Keratinocyte (primary cell): ENCODE measurements around the gene ABLIM2. TPM values are rescaled to one million over a fixed set of nuclear protein-coding genes. Genes with fewer than 3 reads are reported as not detected.

ENCODE experiments used
- DNase-seq: peaks from one replicate; pipeline ENCODE4 v3.0.0-alpha.2; 2011; ENCODE audit warnings: low read depth, missing footprints, low spot score
- FAIRE-seq: peaks from 2 replicates; lab custom pipeline; 2011; peaks lifted over from hg19 to GRCh38; lab: Jason Lieb, UNC
- H2AFZ ChIP-seq: 2 replicates; pipeline ENCODE4 v1.6.0; 2012; ENCODE audit warnings: low read length, control low read depth, inconsistent platforms; ENCODE audit not compliant: control insufficient read depth
- H3K27ac ChIP-seq: 2 replicates; pipeline ENCODE4 v1.5.1; 2011; ENCODE audit warnings: low read length; ENCODE audit not compliant: control insufficient read depth, insufficient read depth
- H3K27me3 ChIP-seq: 3 replicates; pipeline ENCODE4 v1.6.0; 2011; ENCODE audit warnings: low read length; ENCODE audit not compliant: control insufficient read depth, insufficient read depth; ENCODE audit errors: extremely low read depth
- H3K36me3 ChIP-seq, 2 experiments: 2 replicates in 1 of 2; 3 replicates in 1 of 2; pipeline ENCODE4 v1.5.1; 2011; ENCODE audit warnings: low read length in 2 of 2, mild to moderate bottlenecking in 1 of 2; ENCODE audit not compliant: control insufficient read depth in 2 of 2, insufficient read depth in 2 of 2; ENCODE audit errors: extremely low read depth in 1 of 2
- H3K4me1 ChIP-seq: 3 replicates; pipeline ENCODE4 v1.5.1; 2011; ENCODE audit warnings: low read length; ENCODE audit not compliant: control insufficient read depth, insufficient read depth; ENCODE audit errors: extremely low read depth
- H3K4me2 ChIP-seq: 3 replicates; pipeline ENCODE4 v1.6.0; 2011; ENCODE audit warnings: low read depth, low read length; ENCODE audit not compliant: control insufficient read depth, insufficient read depth; ENCODE audit errors: extremely low read depth
- H3K4me3 ChIP-seq, 3 experiments: fragments of 200-600 bp in 1 of 3; sonication (generic) in 1 of 3; 2 replicates in 2 of 3; 3 replicates in 1 of 3; pipeline ENCODE4 v1.5.1; 2011 to 2016; ENCODE audit warnings: low read length in 3 of 3, mild to moderate bottlenecking in 3 of 3, control low read depth in 2 of 3, inconsistent platforms in 1 of 3, low read depth in 1 of 3, mixed read lengths in 1 of 3, mixed run types in 1 of 3, moderate library complexity in 1 of 3; ENCODE audit not compliant: control insufficient read depth in 2 of 3, insufficient read depth in 2 of 3; ENCODE audit errors: extremely low read depth in 1 of 3
- H3K79me2 ChIP-seq: 2 replicates; pipeline ENCODE4 v1.6.0; 2012; ENCODE audit warnings: low read length; ENCODE audit not compliant: control insufficient read depth, insufficient read depth
- H3K9ac ChIP-seq: 3 replicates; pipeline ENCODE4 v1.6.0; 2011; ENCODE audit warnings: low read length; ENCODE audit not compliant: control insufficient read depth, insufficient read depth; ENCODE audit errors: extremely low read depth
- H3K9me1 ChIP-seq: 3 replicates; pipeline ENCODE4 v1.6.0; 2011; ENCODE audit warnings: low read length; ENCODE audit not compliant: control insufficient read depth, insufficient read depth; ENCODE audit errors: extremely low read depth
- H3K9me3 ChIP-seq: 2 replicates; pipeline ENCODE4 v1.5.1; 2012; ENCODE audit warnings: low read depth, low read length; ENCODE audit not compliant: control insufficient read depth
- H4K20me1 ChIP-seq: 3 replicates; pipeline ENCODE4 v1.6.0; 2011; ENCODE audit warnings: low read length; ENCODE audit not compliant: control insufficient read depth, insufficient read depth; ENCODE audit errors: extremely low read depth
- EZH2 ChIP-seq: IDR thresholded peaks from one replicate; pipeline ENCODE4 v1.6.1; 2012; ENCODE audit warnings: inconsistent platforms, mild to moderate bottlenecking, low read length, moderate library complexity
- dilution Hi-C: fragments of 300-500 bp; cut with MboI; formaldehyde crosslinking; loops from one replicate; pipeline ENCODE4 v1.7.0; 2020; ENCODE audit warnings: low sequenced_read_pairs; ENCODE audit not compliant: extremely low pct_ligation_motif_present
- polyA plus RNA-seq, 5 experiments: library from polyadenylated mRNA; depleted of rRNA in 3 of 5; stranded (reverse) in 3 of 5; stranded (forward) in 1 of 5; unstranded in 1 of 5; fragments of >200 nt; gene quantifications; 1 replicate in 1 of 5; 2 replicates in 3 of 5; 3 replicates in 1 of 5; pipeline versions ENCODE4 v1.2.1 to v1.2.3, GENCODE V29; 2011 to 2012; ENCODE audit warnings: missing spikeins in 2 of 5, low read depth in 1 of 5, low replicate concordance in 1 of 5
- TF ChIP-seq, protein P1 (sequence below), 3 experiments: IDR thresholded peaks in 1 of 3; conservative IDR thresholded peaks in 1 of 3; optimal IDR thresholded peaks in 1 of 3; 2 replicates in 2 of 3; 3 replicates in 1 of 3; pipeline versions ENCODE3 to v1.5.1; 2011; ENCODE audit warnings: low read length in 3 of 3, mild to moderate bottlenecking in 3 of 3, moderate library complexity in 2 of 3, control low read depth in 1 of 3, inconsistent platforms in 1 of 3; ENCODE audit not compliant: insufficient read depth in 2 of 3; ENCODE audit errors: extremely low read depth in 1 of 3

The ABLIM2 gene
- polyA plus RNA-seq, 1 donor (not counting 4 experiments of a cell fraction or from before 2014, with no cell fraction given), result 0.94 TPM

DNA sequence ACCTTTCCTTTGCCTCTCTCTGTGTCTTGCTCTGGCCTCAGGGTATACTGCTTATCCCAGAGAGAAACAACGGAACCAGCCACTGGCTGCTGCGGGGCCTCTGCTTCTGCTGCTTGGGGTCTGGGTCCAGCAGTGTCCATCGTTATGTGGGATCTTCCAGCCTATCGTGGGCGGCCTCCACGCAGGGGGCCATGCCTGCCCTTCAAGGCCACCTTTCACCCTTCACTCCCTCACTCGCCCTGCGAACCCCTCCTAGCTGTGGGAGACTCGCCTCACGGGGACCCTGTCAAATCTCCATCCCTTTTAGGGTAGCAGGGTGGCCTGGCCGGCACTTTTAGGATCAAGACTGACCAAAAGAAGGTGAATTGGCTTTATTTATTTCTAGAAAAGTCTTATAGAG, 19.3 kb upstream of the ABLIM2 start:
- H3K27ac ChIP-seq, result no peak overlapping the region
- H3K36me3 ChIP-seq, result no peaks in the 10 kb centered on the region
- DNase-seq, result no peak
- TF ChIP-seq EZH2, result no peak
- TF ChIP-seq, protein P1, sequence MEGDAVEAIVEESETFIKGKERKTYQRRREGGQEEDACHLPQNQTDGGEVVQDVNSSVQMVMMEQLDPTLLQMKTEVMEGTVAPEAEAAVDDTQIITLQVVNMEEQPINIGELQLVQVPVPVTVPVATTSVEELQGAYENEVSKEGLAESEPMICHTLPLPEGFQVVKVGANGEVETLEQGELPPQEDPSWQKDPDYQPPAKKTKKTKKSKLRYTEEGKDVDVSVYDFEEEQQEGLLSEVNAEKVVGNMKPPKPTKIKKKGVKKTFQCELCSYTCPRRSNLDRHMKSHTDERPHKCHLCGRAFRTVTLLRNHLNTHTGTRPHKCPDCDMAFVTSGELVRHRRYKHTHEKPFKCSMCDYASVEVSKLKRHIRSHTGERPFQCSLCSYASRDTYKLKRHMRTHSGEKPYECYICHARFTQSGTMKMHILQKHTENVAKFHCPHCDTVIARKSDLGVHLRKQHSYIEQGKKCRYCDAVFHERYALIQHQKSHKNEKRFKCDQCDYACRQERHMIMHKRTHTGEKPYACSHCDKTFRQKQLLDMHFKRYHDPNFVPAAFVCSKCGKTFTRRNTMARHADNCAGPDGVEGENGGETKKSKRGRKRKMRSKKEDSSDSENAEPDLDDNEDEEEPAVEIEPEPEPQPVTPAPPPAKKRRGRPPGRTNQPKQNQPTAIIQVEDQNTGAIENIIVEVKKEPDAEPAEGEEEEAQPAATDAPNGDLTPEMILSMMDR (optimal IDR thresholded peaks at IDR 0.05 in 1 of 3, IDR thresholded peaks at IDR 0.05 in 1 of 3, conservative IDR thresholded peaks at IDR 0.05 in 1 of 3; ENCODE audit: extremely low read depth in 1 of 3, insufficient read depth in 2 of 3, low read length in 3 of 3), result no peak
- no peaks in the 10 kb centered on the region for H4K20me1 ChIP-seq
- peaks cover 15% of the 10 kb centered on the region for H3K4me1 ChIP-seq
- H3K27me3 ChIP-seq, result no peaks in the 10 kb centered on the region
- no peak overlapping the region for H2AFZ ChIP-seq
- no peaks in the 10 kb centered on the region for H3K79me2 ChIP-seq
- FAIRE-seq, result no peak
- no peak overlapping the region for H3K4me2 ChIP-seq
- no peak overlapping the region for H3K9ac ChIP-seq
- no peaks in the 10 kb centered on the region for H3K9me1 ChIP-seq
- no peak overlapping the region for H3K4me3 ChIP-seq
- H3K9me3 ChIP-seq, result no peaks in the 10 kb centered on the region
- dilution Hi-C loops, result no loop called here

DNA sequence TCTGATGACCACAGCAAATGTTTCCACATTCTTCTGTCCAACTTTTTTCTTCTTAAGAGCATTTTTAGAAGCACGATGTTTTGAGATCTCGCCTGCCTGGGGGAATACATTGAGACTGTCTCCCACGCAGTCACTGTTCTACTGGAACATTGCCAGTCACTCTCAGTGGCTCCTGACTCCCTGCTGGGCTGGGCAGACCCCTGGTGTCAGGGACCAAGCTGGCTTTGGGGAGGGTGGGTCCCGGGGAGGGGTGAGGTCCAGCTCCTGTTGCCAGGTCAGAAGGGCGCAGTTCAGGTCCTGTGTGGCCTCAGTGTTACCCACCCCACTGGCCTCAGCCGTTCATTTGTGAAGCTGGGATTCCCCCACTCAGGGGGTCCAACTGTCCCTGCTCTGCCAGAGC, 18.9 kb upstream of the ABLIM2 start:
- H3K79me2 ChIP-seq, result no peaks in the 10 kb centered on the region
- no peak for DNase-seq
- no peak overlapping the region for H3K27ac ChIP-seq
- no peak overlapping the region for H2AFZ ChIP-seq
- H3K9ac ChIP-seq, result no peak overlapping the region
- TF ChIP-seq, protein P1 (optimal IDR thresholded peaks at IDR 0.05 in 1 of 3, IDR thresholded peaks at IDR 0.05 in 1 of 3, conservative IDR thresholded peaks at IDR 0.05 in 1 of 3; ENCODE audit: extremely low read depth in 1 of 3, insufficient read depth in 2 of 3, low read length in 3 of 3), result no peak
- TF ChIP-seq EZH2, result no peak
- H3K27me3 ChIP-seq, result no peaks in the 10 kb centered on the region
- no peaks in the 10 kb centered on the region for H3K36me3 ChIP-seq
- no peak for FAIRE-seq
- H3K9me3 ChIP-seq, result no peaks in the 10 kb centered on the region
- H3K9me1 ChIP-seq, result no peaks in the 10 kb centered on the region
- H4K20me1 ChIP-seq, result no peaks in the 10 kb centered on the region
- H3K4me3 ChIP-seq, result no peak overlapping the region
- H3K4me2 ChIP-seq, result no peak overlapping the region
- dilution Hi-C loops, result no loop called here
- H3K4me1 ChIP-seq, result peaks cover 11% of the 10 kb centered on the region
